T-cell (primary cell): ENCODE data around the gene TSPAN9. TPM values are rescaled to one million over a fixed set of nuclear protein-coding genes. Genes with fewer than 3 reads are reported as not detected.

Source experiments
- ATAC-seq, 4 experiments: fragments of 200-7000 bp in 3 of 4; fragments of 150-1000 bp in 1 of 4; cut with Tn5 transposase; replicated peaks in 1 of 4; 1 replicate in 3 of 4; 2 replicates in 1 of 4; pipeline ENCODE4 v1.10.0; 2021; ENCODE audit warnings: moderate library complexity in 3 of 4, mild to moderate bottlenecking in 2 of 4, moderate number of reproducible peaks in 1 of 4
- CTCF ChIA-PET, 2 donors: fragments of 300-600 bp; sonication (Branson Sonifier 250); formaldehyde crosslinking; loops; one replicate each; lab custom pipeline; 2022; ENCODE audit warnings: antibody characterized with exemption in 2 of 2; lab: Charles Lee
- POLR2A ChIA-PET, 2 donors: fragments of 300-600 bp; sonication (Branson Sonifier 250); formaldehyde crosslinking; loops; one replicate each; lab custom pipeline; 2022; ENCODE audit warnings: antibody characterized with exemption in 2 of 2; lab: Charles Lee
- DNase-seq, 35 experiments: peaks; one replicate each; pipeline versions ENCODE4 v3.0.0 to v3.0.0-alpha.2; 2013 to 2023
- H3K27ac ChIP-seq: one replicate; pipeline ENCODE4 v1.5.1; 2013; ENCODE audit warnings: low read length
- H3K27me3 ChIP-seq, 2 experiments: replicated peaks in 1 of 2; 1 replicate in 1 of 2; 2 replicates in 1 of 2; pipeline versions ENCODE4 v1.6.1 to v1.7.0; 2013; ENCODE audit warnings: low read length in 1 of 2, mixed read lengths in 1 of 2; ENCODE audit not compliant: control insufficient read depth in 2 of 2, insufficient read depth in 2 of 2; ENCODE audit errors: extremely low read depth in 1 of 2
- H3K36me3 ChIP-seq, 2 donors: 1 replicate in 1 of 2; 2 replicates in 1 of 2; pipeline versions ENCODE4 v1.6.1 to v1.7.0; 2013; ENCODE audit warnings: low read length in 1 of 2; ENCODE audit not compliant: control insufficient read depth in 2 of 2, insufficient read depth in 1 of 2; ENCODE audit errors: extremely low read depth in 1 of 2
- H3K4me1 ChIP-seq, 2 experiments: 1 replicate in 1 of 2; 2 replicates in 1 of 2; pipeline versions ENCODE4 v1.6.1 to v1.7.0; 2013; ENCODE audit warnings: low read length in 2 of 2, mixed read lengths in 1 of 2; ENCODE audit not compliant: insufficient read depth in 2 of 2, control insufficient read depth in 1 of 2; ENCODE audit errors: extremely low read depth in 1 of 2
- H3K4me3 ChIP-seq, 2 donors: 1 replicate in 1 of 2; 2 replicates in 1 of 2; pipeline versions ENCODE4 v1.5.1 to v1.7.0; 2013; ENCODE audit warnings: mild to moderate bottlenecking in 2 of 2, low read length in 1 of 2, moderate library complexity in 1 of 2; ENCODE audit not compliant: control insufficient read depth in 1 of 2; ENCODE audit errors: extremely low read depth in 1 of 2
- H3K9me3 ChIP-seq: 2 replicates; pipeline ENCODE4 v1.7.0; 2013
- H3K27ac Mint-ChIP-seq, 2 donors: one replicate each; pipeline ENCODE4 v1.8.0; 2020 to 2021; ENCODE audit warnings: mild to moderate bottlenecking in 2 of 2, mixed read lengths in 2 of 2
- H3K27me3 Mint-ChIP-seq, 2 donors: one replicate each; pipeline ENCODE4 v1.8.0; 2021 to 2022; ENCODE audit warnings: mixed read lengths in 2 of 2
- H3K36me3 Mint-ChIP-seq: one replicate; pipeline ENCODE4 v1.8.0; 2021; ENCODE audit warnings: mixed read lengths
- H3K4me1 Mint-ChIP-seq, 3 donors: one replicate each; pipeline ENCODE4 v1.8.0; 2020 to 2022; ENCODE audit warnings: mixed read lengths in 3 of 3, mild to moderate bottlenecking in 1 of 3
- H3K4me3 Mint-ChIP-seq, 3 donors: one replicate each; pipeline ENCODE4 v1.8.0; 2020 to 2022; ENCODE audit warnings: mild to moderate bottlenecking in 3 of 3, mixed read lengths in 3 of 3, moderate library complexity in 3 of 3
- H3K9me3 Mint-ChIP-seq, 3 donors: one replicate each; pipeline ENCODE4 v1.8.0; 2020 to 2022; ENCODE audit warnings: mixed read lengths in 3 of 3
- WGBS: methylation state at CpG from one replicate; pipeline ENCODE4 v1.1.5; 2013; ENCODE audit warnings: missing lambda C conversion rate; ENCODE audit not compliant: insufficient coverage; 5-methylcytosine and 5-hydroxymethylcytosine counted together
- total RNA-seq, 35 experiments: library from RNA in 6 of 35; stranded (reverse) in 6 of 35; fragments of 120-200 nt in 1 of 35; gene quantifications; one replicate each; pipeline versions ENCODE4 v1.2.1 to v1.2.4 and lab custom pipeline; 2013 to 2026

Gene TSPAN9
- total RNA-seq, 5 donors from 2014 or later (not counting 1 experiment from before 2014, with no cell fraction given): 0.56 to 1.1 (median 0.70) TPM

GRCh38 chr12:3257411-3257810, 180.2 kb downstream of the TSPAN9 start:
- no peak overlapping the region for H3K4me3 Mint-ChIP-seq
- POLR2A ChIA-PET: no interaction called here

GRCh38 chr12:3259973-3260372, 182.8 kb downstream of the TSPAN9 start:
- Histone ChIP-seq H3K36me3 (no peaks in the 10 kb centered on the region), H3K4me1 (no peaks in the 10 kb centered on the region), H3K9me3 (no peaks in the 10 kb centered on the region), H3K4me3 (no peak overlapping the region), H3K27me3 (peaks cover 0 to 20% of the 10 kb centered on the region in 2 experiments), H3K27ac (no peak overlapping the region)
- ChIA-PET CTCF (interaction anchor here in 1 of 2 donors (1.1 kb wide), 1 partner anchor 40 kb away, joined by 3 read pairs; no protein-coding TSS in a partner anchor), POLR2A (no interaction called here)
- ATAC-seq: no peak
- H3K27ac Mint-ChIP-seq: no peak overlapping the region
- WGBS: 85% methylated on average over 8 of the region's 8 CpGs
- no peak overlapping the region for H3K4me3 Mint-ChIP-seq
- peaks cover 0 to 9% of the 10 kb centered on the region in 2 donors for H3K27me3 Mint-ChIP-seq
- H3K9me3 Mint-ChIP-seq: no peaks in the 10 kb centered on the region
- no peaks in the 10 kb centered on the region for H3K4me1 Mint-ChIP-seq
- DNase-seq: no peak
- H3K36me3 Mint-ChIP-seq: no peaks in the 10 kb centered on the region

More at GRCh38 chr12:3257411-3257810, 180.2 kb downstream of the TSPAN9 start:
- no peaks in the 10 kb centered on the region for H3K36me3 ChIP-seq
- H3K4me3 ChIP-seq: no peak overlapping the region
- CTCF ChIA-PET: no interaction called here
- H3K27ac ChIP-seq: no peak overlapping the region
- ATAC-seq (no peak), DNase-seq (no peak)
- no peaks in the 10 kb centered on the region for H3K4me1 ChIP-seq
- Mint-ChIP-seq H3K4me1 (no peaks in the 10 kb centered on the region), H3K9me3 (no peaks in the 10 kb centered on the region), H3K36me3 (no peaks in the 10 kb centered on the region), H3K27me3 (peaks cover 0 to 4% of the 10 kb centered on the region in 2 donors), H3K27ac (no peak overlapping the region)
- H3K9me3 ChIP-seq: no peaks in the 10 kb centered on the region
- 75% methylated on average over 2 of the region's 7 CpGs for WGBS
- H3K27me3 ChIP-seq: peaks cover 0 to 21% of the 10 kb centered on the region in 2 experiments

GRCh38 chr12:3261782-3262359, 184.7 kb downstream of the TSPAN9 start:
- no peaks in the 10 kb centered on the region for H3K36me3 ChIP-seq

GRCh38 chr12:3262470-3262869, 185.3 kb downstream of the TSPAN9 start:
- ChIA-PET POLR2A (no interaction called here), CTCF (no interaction called here)
- Mint-ChIP-seq H3K27me3 (peaks cover 4 to 15% of the 10 kb centered on the region in 2 donors), H3K9me3 (no peaks in the 10 kb centered on the region), H3K4me3 (no peak overlapping the region), H3K36me3 (no peaks in the 10 kb centered on the region), H3K4me1 (no peaks in the 10 kb centered on the region), H3K27ac (no peak overlapping the region)
- Histone ChIP-seq H3K36me3 (no peaks in the 10 kb centered on the region), H3K9me3 (no peaks in the 10 kb centered on the region), H3K4me3 (no peak overlapping the region), H3K4me1 (no peaks in the 10 kb centered on the region), H3K27me3 (peaks cover 0 to 20% of the 10 kb centered on the region in 2 experiments), H3K27ac (no peak overlapping the region)
- DNase-seq: no peak
- no peak for ATAC-seq
- 97% methylated on average over 7 of the region's 10 CpGs for WGBS

More at GRCh38 chr12:3261782-3262359, 184.7 kb downstream of the TSPAN9 start:
- ChIA-PET POLR2A (no interaction called here), CTCF (no interaction called here)
- Histone ChIP-seq H3K9me3 (no peaks in the 10 kb centered on the region), H3K4me1 (no peaks in the 10 kb centered on the region), H3K27me3 (peaks cover 0 to 20% of the 10 kb centered on the region in 2 experiments), H3K4me3 (no peak overlapping the region), H3K27ac (no peak overlapping the region)
- H3K27me3 Mint-ChIP-seq: peaks cover 4 to 14% of the 10 kb centered on the region in 2 donors
- ATAC-seq: no peak
- H3K4me1 Mint-ChIP-seq: no peaks in the 10 kb centered on the region
- no peak overlapping the region for H3K27ac Mint-ChIP-seq
- WGBS: 79% methylated on average over 8 of the region's 11 CpGs
- no peaks in the 10 kb centered on the region for H3K9me3 Mint-ChIP-seq
- H3K4me3 Mint-ChIP-seq: no peak overlapping the region
- DNase-seq: no peak
- no peaks in the 10 kb centered on the region for H3K36me3 Mint-ChIP-seq

- DNase-seq: no peak
- Histone ChIP-seq H3K27ac (no peak overlapping the region), H3K9me3 (no peaks in the 10 kb centered on the region), H3K36me3 (no peaks in the 10 kb centered on the region), H3K4me1 (no peaks in the 10 kb centered on the region), H3K4me3 (no peak overlapping the region), H3K27me3 (peaks cover 0 to 17% of the 10 kb centered on the region in 2 experiments)
- ChIA-PET CTCF (no interaction called here), POLR2A (no interaction called here)
- Mint-ChIP-seq H3K4me3 (no peak overlapping the region), H3K27me3 (peaks cover 4 to 17% of the 10 kb centered on the region in 2 donors), H3K27ac (no peak overlapping the region), H3K36me3 (no peaks in the 10 kb centered on the region), H3K9me3 (no peaks in the 10 kb centered on the region), H3K4me1 (no peaks in the 10 kb centered on the region)
- WGBS: 82% methylated on average over 8 of the region's 13 CpGs
- ATAC-seq: no peak
Observed at GRCh38 chr12:3263282-3263681, 186.1 kb downstream of the TSPAN9 start.

GRCh38 chr12:3263939-3264922, 187.1 kb downstream of the TSPAN9 start:
- Mint-ChIP-seq H3K36me3 (no peaks in the 10 kb centered on the region), H3K9me3 (no peaks in the 10 kb centered on the region), H3K4me3 (no peak overlapping the region), H3K4me1 (no peaks in the 10 kb centered on the region), H3K27ac (no peak overlapping the region), H3K27me3 (peaks cover 4 to 17% of the 10 kb centered on the region in 2 donors)
- ChIA-PET POLR2A (no interaction called here), CTCF (no interaction called here)
- Histone ChIP-seq H3K27me3 (peaks cover 0 to 17% of the 10 kb centered on the region in 2 experiments), H3K4me3 (no peak overlapping the region), H3K27ac (no peak overlapping the region), H3K9me3 (no peaks in the 10 kb centered on the region), H3K4me1 (no peaks in the 10 kb centered on the region), H3K36me3 (no peaks in the 10 kb centered on the region)
- 88% methylated on average over 28 of the region's 35 CpGs for WGBS
- DNase-seq (no peak), ATAC-seq (no peak)
